HepG2 (cell line): ENCODE results near the gene SLC25A44. TPM values are rescaled to one million over a fixed set of nuclear protein-coding genes. Genes with fewer than 3 reads are reported as not detected.

Source experiments
- ATAC-seq: fragments of 200-7000 bp; cut with Tn5 transposase; 3 replicates; pipeline ENCODE4 v1.9.1; 2020; ENCODE audit warnings: mild to moderate bottlenecking, moderate library complexity
- BruUV-seq: library from RNA; stranded (reverse); fragments of 400-500 nt; replicated peaks from 2 replicates; lab custom pipeline; 2021; lab: Mats Ljungman, UMichigan
- CTCF ChIA-PET: fragments of 300-600 bp; formaldehyde crosslinking; extraction: SDS; loops from one replicate; lab custom pipeline; 2021; ENCODE audit warnings: low total read pairs, inconsistent platforms, low intra/inter-chr PET ratio; lab: Yijun Ruan, JAX
- POLR2A ChIA-PET: fragments of 350-600 bp; sonication (Branson Sonifier 250); formaldehyde crosslinking; loops from one replicate; lab custom pipeline; 2020; ENCODE audit warnings: antibody characterized with exemption, inconsistent platforms; lab: Yijun Ruan, JAX
- DNase-seq: peaks from one replicate; pipeline ENCODE4 v3.0.0-alpha.2; 2015; ENCODE audit warnings: low spot score
- FAIRE-seq: peaks from 3 replicates; lab custom pipeline; 2011; peaks lifted over from hg19 to GRCh38; lab: Jason Lieb, UNC
- H2AFZ ChIP-seq: one replicate; pipeline ENCODE4 v1.6.1; 2011; ENCODE audit warnings: low read length, inconsistent platforms
- H3K27ac ChIP-seq: fragments of 300-600 bp; 3 replicates; pipeline ENCODE4 v1.8.0; 2011; ENCODE audit warnings: mixed run types, mild to moderate bottlenecking, mixed read lengths, low read length, inconsistent platforms; ENCODE audit not compliant: insufficient read depth; ENCODE audit errors: extremely low read length
- H3K27me3 ChIP-seq, 2 experiments: fragments of 200-600 bp in 1 of 2; 2 replicates in 1 of 2; 3 replicates in 1 of 2; pipeline versions ENCODE4 v1.6.0 to v1.8.0; 2011; ENCODE audit warnings: low read length in 2 of 2, mild to moderate bottlenecking in 2 of 2, moderate library complexity in 2 of 2, inconsistent platforms in 1 of 2; ENCODE audit not compliant: insufficient read depth in 2 of 2, control insufficient read depth in 1 of 2
- H3K36me3 ChIP-seq, 2 experiments: fragments of 200-600 bp in 1 of 2; replicated peaks in 1 of 2; 2 replicates in 1 of 2; 3 replicates in 1 of 2; pipeline versions ENCODE4 v1.5.1 to v1.8.0; 2011; ENCODE audit warnings: low read length in 2 of 2, inconsistent platforms in 1 of 2; ENCODE audit not compliant: insufficient read depth in 2 of 2, control insufficient read depth in 1 of 2
- H3K4me1 ChIP-seq: 2 replicates; pipeline ENCODE4 v1.5.1; 2012; ENCODE audit warnings: low read length, inconsistent platforms; ENCODE audit not compliant: insufficient read depth
- H3K4me2 ChIP-seq: 2 replicates; pipeline ENCODE4 v1.6.0; 2011; ENCODE audit warnings: low read depth, low read length, inconsistent platforms
- H3K4me3 ChIP-seq, 3 experiments: fragments of 200-600 bp in 1 of 3; sonication (generic), shearing (Covaris generic) in 1 of 3; replicated peaks in 1 of 3; 2 replicates each; pipeline ENCODE4 v1.5.1; 2011 to 2016; ENCODE audit warnings: low read length in 3 of 3, inconsistent platforms in 2 of 3, low read depth in 2 of 3, mild to moderate bottlenecking in 2 of 3, control low read depth in 1 of 3, mixed read lengths in 1 of 3; ENCODE audit not compliant: insufficient read depth in 1 of 3
- H3K79me2 ChIP-seq: one replicate; pipeline ENCODE4 v1.6.1; 2011; ENCODE audit warnings: low read length, inconsistent platforms; ENCODE audit not compliant: insufficient read depth
- H3K9ac ChIP-seq: 2 replicates; pipeline ENCODE4 v1.6.0; 2011; ENCODE audit warnings: mild to moderate bottlenecking, low read depth, low read length, inconsistent platforms; ENCODE audit not compliant: insufficient read depth
- H3K9me3 ChIP-seq: 2 replicates; pipeline ENCODE4 v1.5.1; 2012; ENCODE audit warnings: mild to moderate bottlenecking, low read length
- H4K20me1 ChIP-seq: 2 replicates; pipeline ENCODE4 v1.6.0; 2011; ENCODE audit warnings: inconsistent platforms, mild to moderate bottlenecking, low read length, moderate library complexity; ENCODE audit not compliant: insufficient read depth
- KDM5A ChIP-seq: fragments of 200-600 bp; sonication (generic); IDR thresholded peaks from 2 replicates; pipeline ENCODE4 v1.7.0; 2018; ENCODE audit warnings: antibody characterized with exemption, mild to moderate bottlenecking, low read length, borderline replicate concordance
- MBD4 ChIP-seq: IDR thresholded peaks from 2 replicates; pipeline ENCODE4 v1.6.1; 2012; ENCODE audit warnings: low read length, inconsistent platforms, borderline replicate concordance
- PCBP1 ChIP-seq: fragments of 200-400 bp; formaldehyde crosslinking; IDR thresholded peaks from 2 replicates; pipeline ENCODE4 v1.6.1; 2017; ENCODE audit warnings: mild to moderate bottlenecking, low read depth, low read length, borderline replicate concordance
- PHF5A ChIP-seq: IDR thresholded peaks from one replicate; pipeline ENCODE4 v1.6.1; 2018; ENCODE audit warnings: low read depth, missing genetic modification reagents; ENCODE audit not compliant: unreplicated experiment
- TRIM24 ChIP-seq: sonication (generic); formaldehyde crosslinking; IDR thresholded peaks from 2 replicates; pipeline ENCODE4 v1.8.0; 2022; ENCODE audit warnings: mild to moderate bottlenecking, missing genetic modification reagents
- ZNF775 ChIP-seq: sonication (generic); formaldehyde crosslinking; IDR thresholded peaks from 2 replicates; pipeline ENCODE4 v1.4.0; 2020; ENCODE audit warnings: missing genetic modification reagents, mild to moderate bottlenecking, moderate library complexity, borderline replicate concordance
- WGBS: methylation state at CpG from one replicate; pipeline ENCODE4 v1.1.6; 2017; ENCODE audit warnings: low lambda C conversion rate; 5-methylcytosine and 5-hydroxymethylcytosine counted together
- in situ Hi-C: cut with HindIII; loops from 2 replicates; pipeline ENCODE4 v1.10.0; 2017; ENCODE audit warnings: low pct_unique_long_range_greater_than_20kb; ENCODE audit not compliant: extremely low pct_ligation_motif_present
- intact Hi-C: fragments of 100-400 bp; cut with micrococcal nuclease; formaldehyde crosslinking; loops from one replicate; pipeline ENCODE4 v1.10.0; 2022; ENCODE audit not compliant: unreplicated experiment
- polyA plus RNA-seq, 8 experiments: library from polyadenylated mRNA; depleted of rRNA in 3 of 8; stranded (reverse) in 7 of 8; unstranded in 1 of 8; fragments of >200 nt; fragmentation: Illumina TruSeq in 4 of 8; extraction: Trizol in 4 of 8; gene quantifications; 2 replicates each; pipeline versions ENCODE4 v1.2.1 to v1.2.3, GENCODE V29; 2011 to 2016; ENCODE audit warnings: low read depth in 4 of 8, missing spikeins in 1 of 8, mixed read lengths in 1 of 8; ENCODE audit not compliant: insufficient read depth in 1 of 8
- total RNA-seq, 5 experiments: library from RNA; depleted of rRNA; stranded (reverse); fragments of >200 nt; fragmentation: Illumina TruSeq; extraction: Trizol; gene quantifications; 2 replicates each; pipeline ENCODE4 v1.2.3, GENCODE V29; 2016; ENCODE audit warnings: low read depth in 1 of 5
- TF ChIP-seq, protein P1 (sequence below): sonication (generic); formaldehyde crosslinking; IDR thresholded peaks from 2 replicates; pipeline ENCODE4 v1.5.1; 2020; ENCODE audit warnings: mild to moderate bottlenecking, missing genetic modification reagents, moderate library complexity
- TF ChIP-seq, protein P2 (sequence below): sonication (generic); formaldehyde crosslinking; conservative IDR thresholded peaks from 2 replicates; pipeline ENCODE4 v1.8.0; 2022; ENCODE audit warnings: mild to moderate bottlenecking, moderate library complexity, missing genetic modification reagents
- TF ChIP-seq, protein P3 (sequence below): sonication (generic); formaldehyde crosslinking; IDR thresholded peaks from 2 replicates; pipeline ENCODE4 v1.4.0; 2020; ENCODE audit warnings: missing genetic modification reagents

SLC25A44 gene
- total and polyA plus RNA-seq, 2 of the 13 experiments (the other 11 are each of a cell fraction or from before 2014, with no cell fraction given): 10.7 to 13.4 TPM

DNA sequence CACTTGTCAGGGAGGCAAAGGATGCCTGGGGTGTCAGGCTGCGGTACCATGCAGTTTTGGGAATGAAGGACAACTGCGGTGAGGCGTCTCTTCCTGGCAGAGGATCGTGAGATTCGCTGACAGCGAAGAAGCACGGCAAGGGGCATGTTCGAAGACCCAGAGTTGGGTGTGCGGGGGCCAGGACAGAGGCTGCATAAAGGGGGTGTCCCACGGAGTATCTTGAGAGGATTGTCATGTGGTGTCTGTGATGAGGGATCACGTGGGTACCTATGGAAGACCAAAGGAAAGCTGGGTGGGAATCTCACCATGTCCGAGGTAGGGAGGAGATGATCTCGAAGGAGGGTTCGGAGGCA lies 372 bp downstream of the SLC25A44 start (continued):
- TF ChIP-seq, protein P1, sequence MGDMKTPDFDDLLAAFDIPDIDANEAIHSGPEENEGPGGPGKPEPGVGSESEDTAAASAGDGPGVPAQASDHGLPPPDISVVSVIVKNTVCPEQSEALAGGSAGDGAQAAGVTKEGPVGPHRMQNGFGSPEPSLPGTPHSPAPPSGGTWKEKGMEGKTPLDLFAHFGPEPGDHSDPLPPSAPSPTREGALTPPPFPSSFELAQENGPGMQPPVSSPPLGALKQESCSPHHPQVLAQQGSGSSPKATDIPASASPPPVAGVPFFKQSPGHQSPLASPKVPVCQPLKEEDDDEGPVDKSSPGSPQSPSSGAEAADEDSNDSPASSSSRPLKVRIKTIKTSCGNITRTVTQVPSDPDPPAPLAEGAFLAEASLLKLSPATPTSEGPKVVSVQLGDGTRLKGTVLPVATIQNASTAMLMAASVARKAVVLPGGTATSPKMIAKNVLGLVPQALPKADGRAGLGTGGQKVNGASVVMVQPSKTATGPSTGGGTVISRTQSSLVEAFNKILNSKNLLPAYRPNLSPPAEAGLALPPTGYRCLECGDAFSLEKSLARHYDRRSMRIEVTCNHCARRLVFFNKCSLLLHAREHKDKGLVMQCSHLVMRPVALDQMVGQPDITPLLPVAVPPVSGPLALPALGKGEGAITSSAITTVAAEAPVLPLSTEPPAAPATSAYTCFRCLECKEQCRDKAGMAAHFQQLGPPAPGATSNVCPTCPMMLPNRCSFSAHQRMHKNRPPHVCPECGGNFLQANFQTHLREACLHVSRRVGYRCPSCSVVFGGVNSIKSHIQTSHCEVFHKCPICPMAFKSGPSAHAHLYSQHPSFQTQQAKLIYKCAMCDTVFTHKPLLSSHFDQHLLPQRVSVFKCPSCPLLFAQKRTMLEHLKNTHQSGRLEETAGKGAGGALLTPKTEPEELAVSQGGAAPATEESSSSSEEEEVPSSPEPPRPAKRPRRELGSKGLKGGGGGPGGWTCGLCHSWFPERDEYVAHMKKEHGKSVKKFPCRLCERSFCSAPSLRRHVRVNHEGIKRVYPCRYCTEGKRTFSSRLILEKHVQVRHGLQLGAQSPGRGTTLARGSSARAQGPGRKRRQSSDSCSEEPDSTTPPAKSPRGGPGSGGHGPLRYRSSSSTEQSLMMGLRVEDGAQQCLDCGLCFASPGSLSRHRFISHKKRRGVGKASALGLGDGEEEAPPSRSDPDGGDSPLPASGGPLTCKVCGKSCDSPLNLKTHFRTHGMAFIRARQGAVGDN (CRISPR knock-in tag): peak; percentile 39; the same call in 1 of the 2 replicates
- TF ChIP-seq PHF5A: peak; percentile 4
- TF ChIP-seq, protein P2, sequence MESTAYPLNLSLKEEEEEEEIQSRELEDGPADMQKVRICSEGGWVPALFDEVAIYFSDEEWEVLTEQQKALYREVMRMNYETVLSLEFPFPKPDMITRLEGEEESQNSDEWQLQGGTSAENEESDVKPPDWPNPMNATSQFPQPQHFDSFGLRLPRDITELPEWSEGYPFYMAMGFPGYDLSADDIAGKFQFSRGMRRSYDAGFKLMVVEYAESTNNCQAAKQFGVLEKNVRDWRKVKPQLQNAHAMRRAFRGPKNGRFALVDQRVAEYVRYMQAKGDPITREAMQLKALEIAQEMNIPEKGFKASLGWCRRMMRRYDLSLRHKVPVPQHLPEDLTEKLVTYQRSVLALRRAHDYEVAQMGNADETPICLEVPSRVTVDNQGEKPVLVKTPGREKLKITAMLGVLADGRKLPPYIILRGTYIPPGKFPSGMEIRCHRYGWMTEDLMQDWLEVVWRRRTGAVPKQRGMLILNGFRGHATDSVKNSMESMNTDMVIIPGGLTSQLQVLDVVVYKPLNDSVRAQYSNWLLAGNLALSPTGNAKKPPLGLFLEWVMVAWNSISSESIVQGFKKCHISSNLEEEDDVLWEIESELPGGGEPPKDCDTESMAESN (CRISPR knock-in tag): 0 out of 2 replicates have a peak, but pooled peaks have one; percentile 7
- TF ChIP-seq MBD4: no peak
- peak; percentile 62; the same call in 1 of the 2 replicates for TF ChIP-seq KDM5A
- TF ChIP-seq TRIM24 (CRISPR knock-in tag): no peak
- TF ChIP-seq, all 625 proteins: peak for 9

GRCh38 chr1:156195853-156196252 lies 1.9 kb downstream of the SLC25A44 start:
- no peak overlapping the region for H3K4me3 ChIP-seq
- ATAC-seq (no peak), DNase-seq (no peak), FAIRE-seq (no peak)
- H3K9me3 ChIP-seq: no peaks in the 10 kb centered on the region
- POLR2A ChIA-PET: interaction anchor here (2.5 kb wide), 1 partner anchor 17 kb away, joined by 32 read pairs; the partner anchor contains the start of gene PMF1
- H2AFZ ChIP-seq: no peak overlapping the region
- H3K9ac ChIP-seq: no peak overlapping the region
- H3K4me1 ChIP-seq: peaks cover 72% of the 10 kb centered on the region
- CTCF ChIA-PET: no interaction called here
- H3K27me3 ChIP-seq: no peaks in the 10 kb centered on the region; a peak in 1 of 5 replicates
- WGBS: 88% methylated on average over 4 of the region's 4 CpGs
- no peak overlapping the region for H3K27ac ChIP-seq
- no peak overlapping the region for H3K4me2 ChIP-seq
- no TSS peak for BruUV-seq
- intact Hi-C loops (no loop called here), in situ Hi-C loops (no loop called here)
- peaks cover 11 to 18% of the 10 kb centered on the region in 2 experiments for H3K36me3 ChIP-seq
- H3K79me2 ChIP-seq: peaks cover 36% of the 10 kb centered on the region
- H4K20me1 ChIP-seq: no peaks in the 10 kb centered on the region
- TF ChIP-seq PCBP1: no peak
- TF ChIP-seq, protein P3, sequence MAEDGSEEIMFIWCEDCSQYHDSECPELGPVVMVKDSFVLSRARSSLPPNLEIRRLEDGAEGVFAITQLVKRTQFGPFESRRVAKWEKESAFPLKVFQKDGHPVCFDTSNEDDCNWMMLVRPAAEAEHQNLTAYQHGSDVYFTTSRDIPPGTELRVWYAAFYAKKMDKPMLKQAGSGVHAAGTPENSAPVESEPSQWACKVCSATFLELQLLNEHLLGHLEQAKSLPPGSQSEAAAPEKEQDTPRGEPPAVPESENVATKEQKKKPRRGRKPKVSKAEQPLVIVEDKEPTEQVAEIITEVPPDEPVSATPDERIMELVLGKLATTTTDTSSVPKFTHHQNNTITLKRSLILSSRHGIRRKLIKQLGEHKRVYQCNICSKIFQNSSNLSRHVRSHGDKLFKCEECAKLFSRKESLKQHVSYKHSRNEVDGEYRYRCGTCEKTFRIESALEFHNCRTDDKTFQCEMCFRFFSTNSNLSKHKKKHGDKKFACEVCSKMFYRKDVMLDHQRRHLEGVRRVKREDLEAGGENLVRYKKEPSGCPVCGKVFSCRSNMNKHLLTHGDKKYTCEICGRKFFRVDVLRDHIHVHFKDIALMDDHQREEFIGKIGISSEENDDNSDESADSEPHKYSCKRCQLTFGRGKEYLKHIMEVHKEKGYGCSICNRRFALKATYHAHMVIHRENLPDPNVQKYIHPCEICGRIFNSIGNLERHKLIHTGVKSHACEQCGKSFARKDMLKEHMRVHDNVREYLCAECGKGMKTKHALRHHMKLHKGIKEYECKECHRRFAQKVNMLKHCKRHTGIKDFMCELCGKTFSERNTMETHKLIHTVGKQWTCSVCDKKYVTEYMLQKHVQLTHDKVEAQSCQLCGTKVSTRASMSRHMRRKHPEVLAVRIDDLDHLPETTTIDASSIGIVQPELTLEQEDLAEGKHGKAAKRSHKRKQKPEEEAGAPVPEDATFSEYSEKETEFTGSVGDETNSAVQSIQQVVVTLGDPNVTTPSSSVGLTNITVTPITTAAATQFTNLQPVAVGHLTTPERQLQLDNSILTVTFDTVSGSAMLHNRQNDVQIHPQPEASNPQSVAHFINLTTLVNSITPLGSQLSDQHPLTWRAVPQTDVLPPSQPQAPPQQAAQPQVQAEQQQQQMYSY (CRISPR knock-in tag): peak; percentile 87
- TF ChIP-seq ZNF775 (CRISPR knock-in tag): no peak
